K562 (cell line): ENCODE data around the gene EEF1AKMT4. TPM values are rescaled to one million over a fixed set of nuclear protein-coding genes. Genes with fewer than 3 reads are reported as not detected.
A peak's percentile ranks its signal among the peaks of the same experiment; 100 is the strongest.

Experiments
- ARID1B ChIP-seq: fragments of 450-650 bp; IDR thresholded peaks from 2 replicates; pipeline ENCODE4 v1.6.1; 2016; ENCODE audit warnings: antibody characterized with exemption, mild to moderate bottlenecking, inconsistent platforms
- CREBBP ChIP-seq: IDR thresholded peaks from one replicate; pipeline ENCODE4 v1.6.1; 2012; ENCODE audit warnings: low read depth, mild to moderate bottlenecking, control low read depth, inconsistent platforms, low read length
- FOXK1 ChIP-seq: sonication (generic); formaldehyde crosslinking; IDR thresholded peaks from 2 replicates; pipeline ENCODE4 v1.8.0; 2022; ENCODE audit warnings: missing genetic modification reagents, mild to moderate bottlenecking, borderline replicate concordance
- HNRNPL ChIP-seq: fragments of 200-400 bp; formaldehyde crosslinking; IDR thresholded peaks from 2 replicates; pipeline ENCODE4 v1.6.1; 2017; ENCODE audit warnings: low read depth, mild to moderate bottlenecking, low read length
- RBFOX2 ChIP-seq: fragments of 200-400 bp; formaldehyde crosslinking; IDR thresholded peaks from 2 replicates; pipeline ENCODE4 v1.6.1; 2017; ENCODE audit warnings: low read depth, mild to moderate bottlenecking, low read length, moderate library complexity
- SMAD3 ChIP-seq: fragments of 450-650 bp; formaldehyde crosslinking; conservative IDR thresholded peaks from 2 replicates; pipeline ENCODE4 v1.4.0; 2020; ENCODE audit warnings: mild to moderate bottlenecking
- ZNF121 ChIP-seq: sonication (generic); formaldehyde crosslinking; conservative IDR thresholded peaks from 2 replicates; pipeline ENCODE4 v1.8.0; 2022; ENCODE audit warnings: missing genetic modification reagents
- ZNF212 ChIP-seq: fragments of 450-650 bp; formaldehyde crosslinking; IDR thresholded peaks from 2 replicates; pipeline ENCODE4 v1.4.0; 2020; ENCODE audit warnings: mild to moderate bottlenecking
- ZNF436 ChIP-seq: fragments of 250-450, 450-650 bp; sonication (Bioruptor Pico); formaldehyde crosslinking; IDR thresholded peaks from 2 replicates; pipeline ENCODE4 v1.7.0; 2020; ENCODE audit warnings: mild to moderate bottlenecking
- ZNF586 ChIP-seq: fragments of 450-650 bp; formaldehyde crosslinking; conservative IDR thresholded peaks from 2 replicates; pipeline ENCODE4 v1.4.0; 2020; ENCODE audit warnings: mild to moderate bottlenecking, moderate library complexity
- polyA plus RNA-seq, 8 experiments: library from polyadenylated mRNA; depleted of rRNA in 4 of 8; stranded (reverse) in 5 of 8; unstranded in 3 of 8; fragments of >200 nt; fragmentation: Nextera tagmentation in 2 of 8; fragmentation: Illumina TruSeq in 1 of 8; extraction: Ambion mirVana in 2 of 8; extraction: Trizol in 1 of 8; gene quantifications; 2 replicates each; pipeline versions ENCODE4 v1.2.1 to v1.2.3, GENCODE V29; 2011 to 2014; ENCODE audit warnings: inconsistent platforms in 1 of 8, missing spikeins in 1 of 8
- total RNA-seq, 7 experiments: library from RNA; depleted of rRNA in 6 of 7; stranded (reverse); fragments of >200 nt in 6 of 7; fragmentation: Illumina TruSeq in 2 of 7; extraction: Trizol in 2 of 7; gene quantifications; 2 replicates each; pipeline versions ENCODE4 v1.2.1 to v1.2.3, GENCODE V29; 2011 to 2021; ENCODE audit warnings: low replicate concordance in 1 of 7
- TF ChIP-seq, protein P1 (sequence below): fragments of 200-600 bp; sonication (generic); IDR thresholded peaks from one replicate; pipeline ENCODE4 v1.6.1; 2012; ENCODE audit warnings: mild to moderate bottlenecking, low read depth, low read length, inconsistent platforms
- TF ChIP-seq, protein P2 (sequence below): fragments of 250-450 bp; sonication (Bioruptor Pico); IDR thresholded peaks from 2 replicates; pipeline ENCODE4 v1.8.0; 2022; ENCODE audit warnings: moderate library complexity, mild to moderate bottlenecking, inconsistent platforms
- TF ChIP-seq, protein P3 (sequence below), 2 experiments: fragments of 200-800 bp in 1 of 2; sonication (Bioruptor generic) in 1 of 2; sonication (generic) in 1 of 2; formaldehyde crosslinking in 1 of 2; IDR thresholded peaks in 1 of 2; conservative IDR thresholded peaks in 1 of 2; 2 replicates each; pipeline versions ENCODE4 v1.5.0 to v1.6.1; 2016 to 2020; ENCODE audit warnings: missing compliant biosample characterization in 1 of 2, missing genetic modification characterization in 1 of 2, missing genetic modification reagents in 1 of 2

Gene EEF1AKMT4
- total and polyA plus RNA-seq, 9 of the 15 experiments (the other 6 are each of a cell fraction or from before 2014, with no cell fraction given) = 10.3 to 49.4 (median 18.9) TPM

DNA sequence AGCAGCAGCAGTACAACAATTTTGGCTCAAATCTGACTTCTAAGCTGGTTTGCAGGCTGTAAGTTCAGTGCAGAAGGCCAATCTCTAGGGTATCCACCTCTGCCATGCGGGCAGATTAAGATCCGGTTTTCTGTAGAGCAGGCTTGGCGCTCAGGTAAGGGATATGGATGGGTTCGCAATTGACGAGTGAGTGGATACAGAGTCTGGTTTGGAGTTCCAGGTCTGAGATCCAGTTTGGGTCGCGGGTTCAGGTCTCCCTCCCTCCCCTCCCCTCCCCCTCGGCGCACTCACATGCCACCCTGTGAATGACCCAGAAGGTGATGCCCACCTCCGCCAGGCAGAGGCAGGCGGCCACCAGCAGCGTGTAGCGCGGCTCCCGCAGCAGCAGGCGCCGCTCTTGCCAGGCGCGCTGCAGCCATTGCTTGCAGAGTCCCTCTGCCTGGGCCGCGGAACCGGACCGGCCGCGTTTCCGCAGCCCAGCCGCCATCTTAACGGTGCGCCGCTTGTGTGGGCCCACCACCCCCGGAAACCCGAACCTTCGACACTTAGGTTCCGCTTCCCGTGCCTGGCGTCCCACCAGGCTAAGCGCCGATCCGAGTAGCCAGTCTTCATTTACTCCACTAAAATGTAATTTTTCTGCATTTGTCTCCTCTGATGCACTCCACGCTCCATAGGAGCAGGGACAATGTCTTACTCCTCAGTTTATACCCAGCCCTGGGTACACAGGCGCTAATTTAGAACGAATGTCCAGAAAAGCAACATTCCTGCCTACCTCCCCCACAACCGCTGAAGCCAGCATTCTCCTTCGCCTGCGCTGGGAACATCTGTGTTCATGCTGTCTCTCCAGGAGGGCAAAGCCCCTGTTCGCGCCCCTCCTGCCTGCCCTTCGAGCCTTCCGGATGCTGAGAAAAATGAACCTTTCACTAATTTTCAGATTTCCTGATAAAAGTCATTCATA lies 739 bp upstream of the EEF1AKMT4 start, which contains the start of gene ALG3 (continued):
- TF ChIP-seq, protein P1, sequence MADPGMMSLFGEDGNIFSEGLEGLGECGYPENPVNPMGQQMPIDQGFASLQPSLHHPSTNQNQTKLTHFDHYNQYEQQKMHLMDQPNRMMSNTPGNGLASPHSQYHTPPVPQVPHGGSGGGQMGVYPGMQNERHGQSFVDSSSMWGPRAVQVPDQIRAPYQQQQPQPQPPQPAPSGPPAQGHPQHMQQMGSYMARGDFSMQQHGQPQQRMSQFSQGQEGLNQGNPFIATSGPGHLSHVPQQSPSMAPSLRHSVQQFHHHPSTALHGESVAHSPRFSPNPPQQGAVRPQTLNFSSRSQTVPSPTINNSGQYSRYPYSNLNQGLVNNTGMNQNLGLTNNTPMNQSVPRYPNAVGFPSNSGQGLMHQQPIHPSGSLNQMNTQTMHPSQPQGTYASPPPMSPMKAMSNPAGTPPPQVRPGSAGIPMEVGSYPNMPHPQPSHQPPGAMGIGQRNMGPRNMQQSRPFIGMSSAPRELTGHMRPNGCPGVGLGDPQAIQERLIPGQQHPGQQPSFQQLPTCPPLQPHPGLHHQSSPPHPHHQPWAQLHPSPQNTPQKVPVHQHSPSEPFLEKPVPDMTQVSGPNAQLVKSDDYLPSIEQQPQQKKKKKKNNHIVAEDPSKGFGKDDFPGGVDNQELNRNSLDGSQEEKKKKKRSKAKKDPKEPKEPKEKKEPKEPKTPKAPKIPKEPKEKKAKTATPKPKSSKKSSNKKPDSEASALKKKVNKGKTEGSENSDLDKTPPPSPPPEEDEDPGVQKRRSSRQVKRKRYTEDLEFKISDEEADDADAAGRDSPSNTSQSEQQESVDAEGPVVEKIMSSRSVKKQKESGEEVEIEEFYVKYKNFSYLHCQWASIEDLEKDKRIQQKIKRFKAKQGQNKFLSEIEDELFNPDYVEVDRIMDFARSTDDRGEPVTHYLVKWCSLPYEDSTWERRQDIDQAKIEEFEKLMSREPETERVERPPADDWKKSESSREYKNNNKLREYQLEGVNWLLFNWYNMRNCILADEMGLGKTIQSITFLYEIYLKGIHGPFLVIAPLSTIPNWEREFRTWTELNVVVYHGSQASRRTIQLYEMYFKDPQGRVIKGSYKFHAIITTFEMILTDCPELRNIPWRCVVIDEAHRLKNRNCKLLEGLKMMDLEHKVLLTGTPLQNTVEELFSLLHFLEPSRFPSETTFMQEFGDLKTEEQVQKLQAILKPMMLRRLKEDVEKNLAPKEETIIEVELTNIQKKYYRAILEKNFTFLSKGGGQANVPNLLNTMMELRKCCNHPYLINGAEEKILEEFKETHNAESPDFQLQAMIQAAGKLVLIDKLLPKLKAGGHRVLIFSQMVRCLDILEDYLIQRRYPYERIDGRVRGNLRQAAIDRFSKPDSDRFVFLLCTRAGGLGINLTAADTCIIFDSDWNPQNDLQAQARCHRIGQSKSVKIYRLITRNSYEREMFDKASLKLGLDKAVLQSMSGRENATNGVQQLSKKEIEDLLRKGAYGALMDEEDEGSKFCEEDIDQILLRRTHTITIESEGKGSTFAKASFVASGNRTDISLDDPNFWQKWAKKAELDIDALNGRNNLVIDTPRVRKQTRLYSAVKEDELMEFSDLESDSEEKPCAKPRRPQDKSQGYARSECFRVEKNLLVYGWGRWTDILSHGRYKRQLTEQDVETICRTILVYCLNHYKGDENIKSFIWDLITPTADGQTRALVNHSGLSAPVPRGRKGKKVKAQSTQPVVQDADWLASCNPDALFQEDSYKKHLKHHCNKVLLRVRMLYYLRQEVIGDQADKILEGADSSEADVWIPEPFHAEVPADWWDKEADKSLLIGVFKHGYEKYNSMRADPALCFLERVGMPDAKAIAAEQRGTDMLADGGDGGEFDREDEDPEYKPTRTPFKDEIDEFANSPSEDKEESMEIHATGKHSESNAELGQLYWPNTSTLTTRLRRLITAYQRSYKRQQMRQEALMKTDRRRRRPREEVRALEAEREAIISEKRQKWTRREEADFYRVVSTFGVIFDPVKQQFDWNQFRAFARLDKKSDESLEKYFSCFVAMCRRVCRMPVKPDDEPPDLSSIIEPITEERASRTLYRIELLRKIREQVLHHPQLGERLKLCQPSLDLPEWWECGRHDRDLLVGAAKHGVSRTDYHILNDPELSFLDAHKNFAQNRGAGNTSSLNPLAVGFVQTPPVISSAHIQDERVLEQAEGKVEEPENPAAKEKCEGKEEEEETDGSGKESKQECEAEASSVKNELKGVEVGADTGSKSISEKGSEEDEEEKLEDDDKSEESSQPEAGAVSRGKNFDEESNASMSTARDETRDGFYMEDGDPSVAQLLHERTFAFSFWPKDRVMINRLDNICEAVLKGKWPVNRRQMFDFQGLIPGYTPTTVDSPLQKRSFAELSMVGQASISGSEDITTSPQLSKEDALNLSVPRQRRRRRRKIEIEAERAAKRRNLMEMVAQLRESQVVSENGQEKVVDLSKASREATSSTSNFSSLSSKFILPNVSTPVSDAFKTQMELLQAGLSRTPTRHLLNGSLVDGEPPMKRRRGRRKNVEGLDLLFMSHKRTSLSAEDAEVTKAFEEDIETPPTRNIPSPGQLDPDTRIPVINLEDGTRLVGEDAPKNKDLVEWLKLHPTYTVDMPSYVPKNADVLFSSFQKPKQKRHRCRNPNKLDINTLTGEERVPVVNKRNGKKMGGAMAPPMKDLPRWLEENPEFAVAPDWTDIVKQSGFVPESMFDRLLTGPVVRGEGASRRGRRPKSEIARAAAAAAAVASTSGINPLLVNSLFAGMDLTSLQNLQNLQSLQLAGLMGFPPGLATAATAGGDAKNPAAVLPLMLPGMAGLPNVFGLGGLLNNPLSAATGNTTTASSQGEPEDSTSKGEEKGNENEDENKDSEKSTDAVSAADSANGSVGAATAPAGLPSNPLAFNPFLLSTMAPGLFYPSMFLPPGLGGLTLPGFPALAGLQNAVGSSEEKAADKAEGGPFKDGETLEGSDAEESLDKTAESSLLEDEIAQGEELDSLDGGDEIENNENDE = no peak
- no peak for TF ChIP-seq ARID1B
- peak; percentile 89; the same call in 1 of the 2 replicates for TF ChIP-seq HNRNPL
- TF ChIP-seq, protein P2, sequence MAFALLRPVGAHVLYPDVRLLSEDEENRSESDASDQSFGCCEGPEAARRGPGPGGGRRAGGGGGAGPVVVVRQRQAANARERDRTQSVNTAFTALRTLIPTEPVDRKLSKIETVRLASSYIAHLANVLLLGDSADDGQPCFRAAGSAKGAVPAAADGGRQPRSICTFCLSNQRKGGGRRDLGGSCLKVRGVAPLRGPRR (CRISPR knock-in tag) = no peak
- TF ChIP-seq ZNF586 (CRISPR knock-in tag) = no peak
- TF ChIP-seq, protein P3, sequence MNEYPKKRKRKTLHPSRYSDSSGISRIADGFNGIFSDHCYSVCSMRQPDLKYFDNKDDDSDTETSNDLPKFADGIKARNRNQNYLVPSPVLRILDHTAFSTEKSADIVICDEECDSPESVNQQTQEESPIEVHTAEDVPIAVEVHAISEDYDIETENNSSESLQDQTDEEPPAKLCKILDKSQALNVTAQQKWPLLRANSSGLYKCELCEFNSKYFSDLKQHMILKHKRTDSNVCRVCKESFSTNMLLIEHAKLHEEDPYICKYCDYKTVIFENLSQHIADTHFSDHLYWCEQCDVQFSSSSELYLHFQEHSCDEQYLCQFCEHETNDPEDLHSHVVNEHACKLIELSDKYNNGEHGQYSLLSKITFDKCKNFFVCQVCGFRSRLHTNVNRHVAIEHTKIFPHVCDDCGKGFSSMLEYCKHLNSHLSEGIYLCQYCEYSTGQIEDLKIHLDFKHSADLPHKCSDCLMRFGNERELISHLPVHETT (CRISPR knock-in tag; conservative IDR thresholded peaks at IDR 0.05 in 1 of 2, IDR thresholded peaks at IDR 0.05 in 1 of 2) = peak in 1 of 2 experiments; percentile 42; a peak in 1 of 4 replicates
- TF ChIP-seq CREBBP = no peak
- 0 out of 2 replicates have a peak, but pooled peaks have one; percentile 53 for TF ChIP-seq ZNF212
- TF ChIP-seq FOXK1 (CRISPR knock-in tag) = no peak
- peak; percentile 90 for TF ChIP-seq RBFOX2
- 0 out of 2 replicates have a peak, but pooled peaks have one; percentile 30 for TF ChIP-seq ZNF436
- TF ChIP-seq ZNF121 (CRISPR knock-in tag) = no peak
- 0 out of 2 replicates have a peak, but pooled peaks have one; percentile 33 for TF ChIP-seq SMAD3 (CRISPR knock-in tag)
